HS-5 (cell line): Measurements from ENCODE around the gene ZNF2.
"Not testable (repeated sequence)": the region's sequence is repeated elsewhere in the genome, so short reads cannot be mapped to it uniquely, and the experiment has no call there.

ENCODE experiments used
- DNase-seq: peaks from one replicate; pipeline ENCODE4 v3.0.0-alpha.2; 2012; ENCODE audit warnings: low read depth

Gene ZNF2

GRCh38 chr2:95165371-95166064 is at the start of gene ZNF2:
TSS of gene ZNF2 (plus strand) at chr2:95165809. CDS start at chr2:95176227, 10,418 bp downstream.
- peak; percentile 88 for DNase-seq

DNA sequence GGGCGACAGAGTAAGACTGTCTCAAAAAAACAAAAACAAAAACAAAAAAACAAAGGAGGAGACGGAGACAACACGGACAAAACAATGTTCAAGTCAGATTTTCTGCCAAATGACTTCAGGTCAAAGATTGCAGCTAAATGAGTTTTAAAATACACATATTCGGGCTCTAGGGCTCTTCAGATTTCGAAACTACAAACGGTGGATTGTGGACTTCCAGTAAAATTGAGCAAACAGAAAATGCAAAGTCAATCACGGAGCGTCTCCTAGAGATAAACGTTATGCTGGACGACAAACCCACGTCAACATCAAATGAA is 44.6 kb upstream of the ZNF2 start:
- no peak for DNase-seq

GRCh38 chr2:95121407-95122196 is 44.0 kb upstream of the ZNF2 start, which contains the start of gene MRPS5:
TSS of gene MRPS5 (minus strand) at chr2:95121808. CDS start at chr2:95121791, 17 bp downstream.
- no peak for DNase-seq

- DNase-seq, result no peak
Measured at GRCh38 chr2:95122197-95122551, 43.4 kb upstream of the ZNF2 start.

DNA sequence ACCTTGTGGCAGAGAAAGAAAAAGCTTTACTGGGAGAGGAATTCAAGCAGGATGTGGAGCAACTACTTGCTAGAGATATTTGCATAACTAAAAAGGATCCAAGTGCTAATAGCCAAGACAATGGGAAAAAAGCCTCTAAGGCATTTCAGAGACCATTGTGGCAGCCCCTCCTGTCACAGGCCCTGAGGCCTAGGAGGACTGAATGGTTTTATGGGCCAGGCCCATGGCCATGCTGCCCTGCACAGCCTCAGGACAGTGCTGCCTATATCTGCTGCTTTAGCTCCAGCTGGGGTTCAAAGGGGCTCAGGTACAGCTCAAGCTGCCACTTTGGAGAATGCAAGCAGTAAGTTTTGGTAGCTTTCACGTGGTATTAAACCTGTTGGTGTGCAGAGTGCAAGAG is 26.9 kb upstream of the ZNF2 start:
- DNase-seq, result no peak

GRCh38 chr2:95143838-95144237 is 21.8 kb upstream of the ZNF2 start:
- no peak for DNase-seq

GRCh38 chr2:95149397-95149984 is 16.1 kb upstream of the ZNF2 start:
- DNase-seq, result no peak

DNA sequence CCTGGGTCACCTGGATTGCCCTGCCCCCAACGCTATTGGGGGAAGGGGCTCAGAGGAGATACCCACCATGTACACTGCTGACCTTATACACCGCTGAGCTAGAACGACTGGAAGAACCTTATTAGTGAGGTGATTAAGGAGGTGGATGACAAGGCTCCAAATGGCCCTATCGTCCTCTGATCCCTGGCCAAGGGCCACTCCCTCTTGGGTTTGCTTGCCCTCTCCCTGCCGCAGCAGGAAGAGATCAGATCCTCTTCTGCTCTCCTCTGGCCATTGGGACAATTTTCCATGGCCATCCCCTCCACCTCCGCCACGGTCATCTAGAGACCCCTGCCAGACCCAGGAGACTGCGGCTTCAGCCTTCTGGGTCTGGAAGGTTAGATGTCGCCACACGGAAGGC is 7.2 kb upstream of the ZNF2 start:
- no peak for DNase-seq

GRCh38 chr2:95158891-95159619 is 6.6 kb upstream of the ZNF2 start:
- DNase-seq, result no peak

GRCh38 chr2:95159690-95160449 is 5.7 kb upstream of the ZNF2 start, which contains the start of gene ZNF514:
TSS of gene ZNF514 (minus strand) at chr2:95159848. CDS start at chr2:95153253, 6,595 bp downstream.
- DNase-seq, result no peak

- DNase-seq, result no peak
Measured at GRCh38 chr2:95165030-95165370, 609 bp upstream of the ZNF2 start.

DNA sequence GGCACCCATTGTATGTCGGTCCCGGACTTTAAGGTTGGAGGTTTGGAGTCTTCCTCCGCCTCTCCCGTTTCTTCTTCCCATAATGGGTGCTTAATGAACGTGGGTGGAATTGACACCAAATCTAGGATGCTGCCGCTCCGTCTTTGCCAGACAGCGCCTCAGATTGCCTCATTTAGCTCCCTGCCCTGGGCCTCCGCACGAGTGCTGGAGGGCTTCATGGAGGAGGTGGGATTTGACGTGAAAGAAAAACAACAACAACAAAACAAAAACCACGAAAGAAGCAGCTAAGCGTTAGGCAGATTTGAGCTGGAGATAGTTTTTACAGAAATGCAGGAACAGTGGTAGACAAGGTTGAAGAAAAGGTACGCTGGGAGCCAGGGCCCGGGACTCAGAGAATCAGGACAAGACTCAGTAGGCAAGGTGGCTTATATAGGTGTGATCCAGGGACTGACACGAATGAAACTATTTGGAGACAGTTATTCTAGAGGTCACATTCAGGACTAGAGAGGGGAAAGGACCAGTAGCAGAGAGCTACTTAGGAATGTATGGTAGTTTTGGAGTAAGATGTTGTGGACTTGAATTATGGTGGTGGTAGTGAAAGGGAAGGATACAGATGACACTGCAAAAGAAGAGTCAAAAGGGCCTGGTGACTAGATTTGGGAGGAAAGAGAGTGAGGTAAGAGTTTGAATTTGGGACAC is 605 bp downstream of the ZNF2 start:
- no peak for DNase-seq

GRCh38 chr2:95171902-95172301 is 6.3 kb downstream of the ZNF2 start:
- DNase-seq, result no peak

GRCh38 chr2:95174031-95174542 is 8.5 kb downstream of the ZNF2 start:
- DNase-seq, result no peak

DNA sequence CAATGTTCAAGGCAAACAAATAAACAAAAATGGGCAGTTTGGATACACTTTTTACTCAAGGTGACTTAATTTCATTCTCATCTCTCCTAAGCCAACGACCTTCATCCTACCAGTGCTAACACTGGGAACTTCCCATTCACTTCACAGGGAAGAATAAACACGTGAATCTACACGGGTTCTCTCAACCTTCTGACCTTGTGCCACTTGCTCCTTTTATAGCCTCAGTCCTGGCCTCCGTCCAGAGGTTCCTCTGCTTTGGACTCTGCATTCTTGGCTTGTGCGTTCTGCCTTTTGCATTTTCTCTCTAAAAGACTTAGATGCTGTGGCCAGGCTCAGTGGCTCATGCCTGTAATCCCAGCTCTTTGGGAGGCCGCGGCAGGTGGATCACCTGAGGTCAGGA is 13.8 kb downstream of the ZNF2 start:
- no peak for DNase-seq

GRCh38 chr2:95181774-95182173 is 16.2 kb downstream of the ZNF2 start:
- no peak for DNase-seq

DNA sequence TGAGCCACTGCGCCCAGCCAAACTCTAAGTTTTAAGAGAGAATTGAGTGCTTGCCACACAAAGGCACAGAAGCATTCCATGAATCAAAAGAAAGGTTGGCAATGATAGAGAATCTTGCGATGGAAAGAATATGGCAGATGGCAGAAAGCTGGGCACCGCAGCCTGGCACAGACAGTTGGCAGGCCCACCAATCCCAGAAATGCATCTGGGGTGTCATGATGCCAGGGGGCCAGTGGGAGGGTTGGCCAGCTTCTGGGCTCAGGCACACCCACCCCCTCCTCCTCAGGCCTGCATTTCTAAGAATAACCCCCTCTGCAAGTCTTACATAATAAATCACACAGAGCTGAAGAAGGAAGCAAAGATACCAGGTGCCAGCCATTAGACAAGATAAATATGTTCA is 19.6 kb downstream of the ZNF2 start:
- DNase-seq, result no peak

DNA sequence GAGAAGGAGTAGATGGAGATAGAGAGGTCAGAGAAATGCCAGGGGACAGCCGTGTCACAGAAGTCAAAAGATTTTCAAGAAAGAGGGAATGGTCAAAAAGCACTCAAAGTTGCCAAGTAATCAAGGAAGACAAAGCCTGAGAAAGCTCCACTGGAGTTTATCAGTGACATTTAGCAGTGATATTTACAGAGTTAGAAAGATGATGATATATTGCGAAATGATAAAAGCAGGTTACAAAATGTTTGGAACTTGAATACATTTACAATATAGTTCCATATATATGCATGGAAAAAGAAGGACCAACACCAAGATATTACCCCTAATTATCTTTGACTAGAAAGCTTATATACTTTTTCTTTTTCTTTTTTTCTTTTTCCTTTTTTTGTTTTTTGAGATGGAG is 20.4 kb downstream of the ZNF2 start:
- no peak for DNase-seq

- not testable (repeated sequence) for DNase-seq
Measured at GRCh38 chr2:95192956-95193355, 27.3 kb downstream of the ZNF2 start.

- DNase-seq, result no peak
Measured at GRCh38 chr2:95203911-95204310, 38.3 kb downstream of the ZNF2 start.

DNA sequence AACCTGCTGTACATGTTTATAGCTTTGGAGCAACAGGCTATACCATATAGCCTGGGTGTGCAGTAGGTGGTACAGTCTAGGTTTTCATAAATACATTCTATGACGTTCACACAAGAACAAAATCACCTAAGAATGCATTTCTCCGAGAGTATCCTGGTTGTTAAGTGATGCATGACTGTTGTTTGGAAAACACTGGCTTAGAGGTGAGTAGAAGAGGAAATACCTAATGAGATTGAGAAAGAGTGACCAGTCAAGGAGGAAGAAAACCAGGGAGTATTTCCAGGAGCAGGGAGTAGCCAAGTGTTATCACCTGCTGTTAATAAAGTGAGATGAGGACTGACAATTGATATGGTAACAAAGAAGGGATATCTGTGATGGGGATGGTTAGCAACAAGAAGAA is 38.8 kb downstream of the ZNF2 start:
- no peak for DNase-seq
